ENCODE results near the gene PIAS4.

The PIAS4 gene

DNA sequence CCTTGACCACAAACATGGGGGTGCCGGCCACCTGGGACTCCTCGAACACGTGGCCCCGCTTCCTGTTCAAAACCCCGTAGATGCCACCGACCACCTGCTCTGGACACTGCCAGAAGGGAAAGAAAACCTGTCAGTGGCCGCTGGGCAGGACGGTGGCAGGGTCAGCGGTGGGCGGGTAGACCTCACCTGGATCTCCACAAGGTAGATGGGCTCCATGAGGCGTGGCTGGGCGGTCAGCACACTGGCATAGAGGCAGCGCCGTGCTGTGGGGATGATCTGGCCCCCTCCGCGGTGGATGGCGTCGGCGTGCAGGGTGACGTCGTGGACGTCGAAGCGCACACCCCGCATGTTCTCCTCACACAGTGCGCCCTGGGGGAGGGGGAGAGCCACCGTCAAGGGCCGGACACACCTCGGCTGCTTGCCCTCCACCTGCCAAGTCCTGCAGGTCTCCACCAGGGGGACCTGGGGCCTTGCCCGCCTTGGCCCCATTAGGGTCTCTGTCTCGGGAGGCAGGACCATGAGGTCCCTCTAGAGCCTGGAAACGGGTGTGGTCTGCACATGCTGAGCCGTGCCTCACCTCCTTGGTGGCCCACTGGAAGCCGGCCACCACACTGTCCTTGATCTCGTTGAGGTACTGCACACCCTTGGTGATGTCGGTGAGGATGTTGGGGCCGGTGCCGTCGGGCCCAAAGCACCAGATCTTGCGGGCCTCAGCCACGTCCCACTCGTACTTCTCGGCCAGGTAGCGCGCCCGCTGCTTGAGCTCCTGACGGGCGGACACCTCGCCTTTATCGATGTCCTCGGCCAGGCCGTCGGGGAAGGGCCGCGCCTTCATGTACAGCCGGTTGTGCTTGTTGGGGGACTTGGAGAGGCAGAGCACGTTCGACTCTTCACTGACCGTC lies 30.0 kb upstream of the PIAS4 start:
- no peak for DNase-seq (ENCODE audit: low spot score)

DNA sequence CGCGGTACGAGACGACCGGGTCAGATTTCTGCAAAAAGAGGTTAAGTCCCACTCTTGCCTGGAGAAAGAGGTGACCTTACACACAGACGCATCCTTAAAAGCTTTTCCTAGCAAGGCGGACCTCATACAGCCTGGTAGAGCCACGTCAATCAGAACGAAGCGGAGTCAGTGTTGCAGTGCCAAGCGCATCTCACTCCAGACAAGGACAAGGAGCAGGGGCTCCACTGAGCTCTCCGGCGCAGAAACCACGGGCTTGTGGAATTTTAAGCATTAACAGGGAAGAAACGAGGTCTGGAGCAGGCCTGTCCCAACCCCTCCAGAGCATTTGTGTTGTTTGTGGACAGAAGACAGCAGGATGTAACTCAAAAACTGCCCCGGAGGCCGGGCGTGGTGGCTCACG lies 29.4 kb upstream of the PIAS4 start:
- no peak for DNase-seq (ENCODE audit: low spot score)

DNA sequence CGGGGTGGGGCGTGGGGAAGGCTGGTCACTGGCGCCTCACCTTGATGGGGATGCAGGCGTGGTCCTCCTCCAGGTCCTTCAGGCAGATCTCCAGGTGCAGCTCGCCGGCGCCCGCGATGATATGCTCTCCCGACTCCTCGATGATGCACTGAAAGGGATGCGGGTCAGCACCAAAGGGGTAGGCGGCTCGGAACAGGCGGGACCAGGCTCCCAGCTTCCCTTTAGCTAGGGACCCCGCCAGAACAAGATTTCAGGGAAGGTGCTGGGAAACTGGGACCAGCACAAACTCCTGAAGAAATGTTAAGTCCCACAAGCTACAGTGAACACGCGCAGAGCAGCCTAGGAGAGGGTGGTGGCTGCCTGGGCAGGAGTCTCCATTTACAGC lies 28.3 kb upstream of the PIAS4 start:
- no peak for DNase-seq (ENCODE audit: low spot score)

DNA sequence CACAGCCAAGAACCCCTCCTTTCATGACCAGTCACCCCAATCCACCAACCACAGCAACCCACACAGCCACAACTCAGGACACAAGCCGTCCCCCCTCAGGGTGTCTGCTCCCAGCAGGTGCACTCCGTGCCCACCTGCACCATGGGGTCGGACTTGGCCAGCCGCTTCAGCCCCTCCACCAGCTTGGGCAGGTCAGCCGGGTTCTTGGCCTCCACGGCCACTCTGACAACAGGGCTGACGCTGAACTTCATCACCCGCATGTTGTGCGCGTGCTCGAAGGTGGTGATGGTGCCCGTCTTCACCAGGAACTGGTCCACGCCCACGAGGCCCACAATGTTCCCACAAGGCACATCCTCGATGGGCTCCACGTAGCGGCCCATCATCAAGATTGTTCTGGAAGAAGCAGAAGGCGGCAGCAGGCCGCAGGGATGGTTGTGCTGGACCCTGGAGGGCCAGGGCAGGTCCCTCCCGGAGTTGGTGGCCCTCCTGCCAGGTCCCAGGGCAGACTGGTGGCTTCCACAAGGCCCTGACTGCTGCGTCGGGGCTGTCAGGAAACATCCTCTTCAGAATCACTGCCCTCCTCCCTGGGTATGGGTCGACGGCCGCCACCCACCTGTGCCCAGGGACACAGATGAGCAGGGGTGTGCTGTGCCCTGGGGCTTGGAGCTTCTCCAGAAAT lies 27.7 kb upstream of the PIAS4 start:
- DNase-seq (ENCODE audit: low spot score), result no peak

DNA sequence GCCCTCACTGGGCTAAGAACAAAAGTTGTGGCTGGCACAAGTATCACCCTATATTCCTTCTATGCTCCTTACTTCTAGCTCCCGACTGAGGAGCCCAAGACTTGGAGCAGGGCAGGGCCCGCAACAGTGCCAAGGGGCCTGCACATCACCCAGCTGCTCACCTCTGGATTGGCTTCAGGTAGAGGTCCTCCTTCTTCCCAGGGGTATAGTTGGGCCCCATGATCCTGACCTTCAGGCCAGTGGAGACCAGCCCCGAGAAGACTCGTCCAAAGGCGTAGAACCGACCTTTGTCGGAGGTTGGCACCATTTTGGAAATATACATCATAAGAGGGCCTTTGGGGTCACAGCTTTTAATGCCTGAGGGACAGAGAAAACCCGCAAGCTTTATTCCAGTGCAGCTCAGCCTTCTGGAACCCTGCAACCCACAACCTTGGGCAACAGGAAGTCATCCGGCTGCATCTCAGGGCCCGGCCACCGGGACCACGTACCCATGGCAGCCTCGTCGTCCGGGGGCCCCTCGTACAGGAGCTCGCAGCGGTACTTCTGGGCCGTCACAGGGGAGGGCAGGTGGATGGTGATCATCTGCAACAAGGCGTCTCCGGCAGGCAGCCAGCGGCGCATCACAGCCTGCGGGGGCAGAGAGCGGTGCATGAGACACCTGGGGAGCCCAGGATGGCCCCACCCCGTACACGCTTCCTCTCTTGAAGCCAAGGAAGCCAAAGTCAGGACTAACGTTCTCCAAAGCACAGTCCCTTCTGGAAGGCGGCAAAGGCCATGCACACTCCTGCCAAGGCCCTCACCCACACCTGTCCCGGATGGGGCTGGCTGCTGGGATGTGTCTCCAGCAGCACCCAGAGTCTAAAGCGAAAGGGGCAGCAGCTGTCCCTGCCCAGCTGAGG lies 26.9 kb upstream of the PIAS4 start:
- DNase-seq (ENCODE audit: low spot score), result no peak

DNA sequence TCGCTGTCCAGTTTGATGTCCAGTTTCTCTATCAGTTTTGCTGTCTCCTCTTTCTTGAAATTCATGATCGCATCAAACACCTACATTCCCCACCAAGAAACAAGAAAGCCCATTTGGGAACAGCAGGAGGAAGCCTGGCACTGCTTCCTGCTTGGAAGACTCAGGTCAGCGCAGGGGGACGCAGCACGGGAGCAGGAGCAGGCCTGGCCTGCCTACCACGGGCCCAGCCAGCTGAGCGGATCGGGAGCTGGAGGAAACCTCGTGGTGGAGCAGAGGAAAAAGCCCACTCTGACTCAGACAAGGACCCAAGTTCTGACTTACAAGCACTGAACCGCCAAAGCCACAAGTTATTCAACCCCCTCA lies 26.2 kb upstream of the PIAS4 start:
- DNase-seq (ENCODE audit: low spot score), result no peak

DNA sequence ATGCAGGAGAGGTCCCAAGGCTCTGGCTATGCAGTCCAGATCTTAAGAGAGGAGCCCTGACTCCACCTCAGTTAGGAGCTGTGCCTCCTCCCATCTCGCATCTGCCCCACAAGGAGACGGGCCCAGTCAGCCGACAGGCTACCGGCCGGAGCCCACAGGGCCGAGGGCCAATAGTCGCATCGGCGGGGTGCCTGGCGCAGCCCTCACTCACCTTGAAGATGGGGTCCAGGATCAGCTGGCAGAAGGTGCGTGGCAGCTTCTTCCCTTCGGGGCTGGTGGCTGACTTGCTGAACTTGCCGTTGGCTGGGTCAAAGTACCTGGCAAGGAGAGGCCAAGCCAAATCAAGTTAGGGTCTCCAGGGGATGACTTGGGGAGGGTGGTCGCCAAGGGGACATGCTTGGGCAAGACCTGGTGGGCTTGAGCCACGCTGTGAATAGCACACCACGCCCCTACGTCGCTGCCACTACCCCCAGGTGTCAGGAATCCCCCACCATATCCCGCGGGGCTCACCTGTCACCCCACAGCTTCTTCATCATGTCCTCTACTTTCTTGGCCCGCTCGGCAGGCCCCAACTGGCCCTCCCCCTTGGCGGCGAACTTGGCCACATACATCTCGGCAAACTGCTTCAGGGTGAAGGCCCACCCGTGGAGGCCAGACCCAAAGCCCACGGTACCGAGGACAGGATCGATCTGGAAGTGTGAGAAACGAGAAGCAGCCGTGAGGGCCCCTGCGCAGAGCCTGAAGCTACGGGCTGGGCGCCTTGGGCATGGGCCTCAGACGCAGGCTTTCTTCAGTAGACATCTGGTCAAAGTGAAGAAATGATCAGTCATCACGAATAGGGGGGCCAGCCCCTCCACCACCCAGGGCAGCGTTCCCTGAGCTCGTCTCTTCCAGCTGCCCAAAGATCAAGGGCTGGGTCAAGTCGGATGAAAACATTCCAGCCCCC lies 25.5 kb upstream of the PIAS4 start:
- DNase-seq (ENCODE audit: low spot score), result no peak

DNA sequence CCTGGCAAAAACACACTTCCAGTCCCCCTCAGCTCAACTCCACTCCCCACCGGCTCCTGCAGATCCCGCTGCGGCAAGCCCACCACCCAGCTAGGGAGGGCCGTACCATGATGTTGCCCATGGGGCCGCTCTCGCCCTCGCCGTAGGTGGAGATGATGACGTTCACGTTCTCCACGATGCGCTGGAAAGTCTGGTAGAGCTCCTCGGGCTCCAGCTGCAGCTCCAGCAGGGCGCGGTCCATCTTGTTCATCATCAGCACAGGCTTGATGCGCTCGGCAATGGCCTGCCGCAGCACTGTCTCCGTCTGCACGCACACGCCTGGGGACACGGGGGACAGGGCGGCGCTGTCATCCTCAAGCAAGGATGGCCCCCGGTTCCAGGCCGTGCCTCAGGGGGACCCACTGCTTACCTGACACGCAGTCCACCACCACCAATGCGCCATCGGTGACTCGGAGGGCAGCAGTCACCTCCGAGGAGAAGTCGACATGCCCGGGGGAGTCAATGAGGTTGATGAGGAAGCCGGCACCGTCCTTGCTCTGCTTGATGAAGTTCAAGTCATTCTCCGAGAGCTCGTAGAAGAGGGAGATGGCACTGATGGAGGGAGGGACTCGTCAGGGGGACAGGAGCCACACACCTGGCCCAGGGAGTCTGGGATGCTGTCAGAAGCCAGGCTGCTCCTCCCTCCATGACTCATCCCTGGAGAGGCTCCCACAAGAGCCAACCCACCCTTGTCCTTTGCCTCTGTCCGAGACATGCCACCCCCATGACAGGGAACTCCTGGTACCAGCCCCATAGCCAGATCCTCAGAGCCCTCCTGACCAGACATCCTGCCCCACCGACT lies 24.6 kb upstream of the PIAS4 start:
- DNase-seq (ENCODE audit: low spot score), result no peak

DNA sequence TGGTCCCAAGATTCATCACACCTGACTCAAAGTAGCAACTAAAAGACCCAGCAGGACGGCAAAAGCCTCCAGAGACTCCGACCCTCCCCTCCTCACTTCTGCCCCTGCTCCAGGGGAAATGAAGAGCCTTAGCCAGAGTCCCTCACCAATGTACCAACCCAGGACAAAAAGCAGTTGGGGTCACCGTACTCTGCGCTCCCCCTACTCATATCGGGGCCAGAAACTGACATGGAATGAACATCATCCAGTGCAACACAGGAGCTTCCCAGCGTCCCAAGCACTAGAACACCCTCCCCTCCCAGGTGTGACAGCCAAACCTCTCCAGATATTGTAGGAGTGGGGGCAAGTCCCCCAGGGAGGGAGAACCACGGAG lies 24.0 kb upstream of the PIAS4 start:
- DNase-seq (ENCODE audit: low spot score), result no peak

DNA sequence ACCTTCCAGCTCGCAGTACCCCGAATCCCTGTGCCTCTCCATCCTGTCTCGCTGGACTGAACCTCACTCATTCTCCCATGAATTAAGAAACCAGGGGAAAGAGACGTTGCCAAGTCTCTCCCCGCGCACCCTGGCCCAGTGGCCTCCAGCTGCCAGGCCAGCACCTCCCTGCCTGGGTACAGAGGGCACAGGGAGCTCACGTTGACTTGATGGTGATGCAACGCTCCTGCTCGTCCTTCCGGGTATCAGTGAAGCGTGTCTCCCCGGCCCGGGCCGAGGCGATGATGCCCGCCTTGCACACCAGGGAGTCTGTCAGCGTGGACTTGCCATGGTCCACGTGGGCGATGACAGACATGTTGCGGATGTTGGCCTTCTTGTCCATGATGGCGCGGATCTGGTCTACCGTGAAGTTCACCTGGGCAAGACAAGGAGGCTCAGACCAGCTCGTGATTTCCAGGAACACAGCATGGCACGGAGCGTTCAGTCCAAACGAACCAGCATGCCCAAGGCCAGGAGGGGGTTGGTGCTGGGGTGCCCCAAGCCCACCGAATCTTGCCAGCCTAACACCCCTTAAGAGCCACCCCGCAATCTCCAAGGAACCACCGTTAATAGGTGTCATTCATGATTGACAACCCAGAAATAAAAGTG lies 23.5 kb upstream of the PIAS4 start:
- peak; percentile 18 for DNase-seq (ENCODE audit: low spot score)

DNA sequence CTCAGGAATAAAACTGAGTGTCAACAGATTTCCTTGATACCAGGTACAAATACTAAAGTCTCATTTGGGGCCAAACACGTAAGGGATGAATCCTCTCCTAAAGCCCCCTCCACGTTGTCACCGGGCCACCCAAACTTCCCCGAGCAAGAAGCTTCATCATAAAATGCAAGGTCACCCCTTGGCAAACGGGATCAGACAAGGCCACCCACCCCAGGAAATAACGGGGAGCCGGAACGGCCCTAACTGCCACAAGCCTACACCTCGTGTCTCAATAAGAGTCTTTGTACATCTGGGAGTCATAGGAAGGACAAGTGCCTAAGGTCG lies 23.0 kb upstream of the PIAS4 start:
- DNase-seq (ENCODE audit: low spot score), result no peak

DNA sequence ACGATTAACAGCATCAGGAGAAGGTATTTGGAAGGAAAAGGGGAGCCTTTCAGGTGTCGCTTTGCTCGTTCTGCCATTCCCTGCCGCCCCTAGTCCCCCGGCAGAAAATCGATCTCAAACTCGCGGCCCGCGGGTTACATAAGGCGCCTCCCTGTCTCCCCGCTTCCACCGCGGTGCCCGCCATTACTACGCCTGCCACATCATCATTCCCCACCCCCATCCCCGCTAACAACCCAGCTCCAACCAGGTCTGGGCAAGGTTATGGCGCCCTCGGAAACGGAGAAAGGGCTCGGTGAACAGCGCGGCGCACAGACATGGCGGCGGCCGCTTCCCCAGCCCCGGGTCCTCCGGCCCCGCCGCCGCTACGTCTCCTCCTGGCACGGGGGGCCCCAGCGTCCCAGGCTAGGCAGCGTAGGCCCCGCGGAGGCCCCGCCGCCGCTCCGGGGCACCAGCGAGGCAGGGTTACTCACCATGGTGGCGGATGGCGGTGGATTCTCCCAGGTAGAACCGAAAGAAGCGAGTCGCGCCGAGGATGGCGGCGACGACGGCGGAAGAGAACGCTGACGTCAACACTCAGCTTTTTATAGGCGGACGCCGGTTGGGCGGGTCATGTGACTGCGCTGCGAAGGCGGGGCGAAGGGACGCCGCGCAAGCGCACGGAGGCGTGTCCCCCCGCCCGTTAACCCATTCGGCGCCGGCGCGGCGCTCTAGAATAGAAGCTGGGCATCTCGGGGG lies 22.5 kb upstream of the PIAS4 start, which contains the start of gene EEF2:
Gene EEF2 (minus strand): TSS at position 556 of the 735 bp plus-strand sequence. CDS start 83 bp downstream, at position 473.
- DNase-seq (ENCODE audit: low spot score), result peak; percentile 97

DNA sequence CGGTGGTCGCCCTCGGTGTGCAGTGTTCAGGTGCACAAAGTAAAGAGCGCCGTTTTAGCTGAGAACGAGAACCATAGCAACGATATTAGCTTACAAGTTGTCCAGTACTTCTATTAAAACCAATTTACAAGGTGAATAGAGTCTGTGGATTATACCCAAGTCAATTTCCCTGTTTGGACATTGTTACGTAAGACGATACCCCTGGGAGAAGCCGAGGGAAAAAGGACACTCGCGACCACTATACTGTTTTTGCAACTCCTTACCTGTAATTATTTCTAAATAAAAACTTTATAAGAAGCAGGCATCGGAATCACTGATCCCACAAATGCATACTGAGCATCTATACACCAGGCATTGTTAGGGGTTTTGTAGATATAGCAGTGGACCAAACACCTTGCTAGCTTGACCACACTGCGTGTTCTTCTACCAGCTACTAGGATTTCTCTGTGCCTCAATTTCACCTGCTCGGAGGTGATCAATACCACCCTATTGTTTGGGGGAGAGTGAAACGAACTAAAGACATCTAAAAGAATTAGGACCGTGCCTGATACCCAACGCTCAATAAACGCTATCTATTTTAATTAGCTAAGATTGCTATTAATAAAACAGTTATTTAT lies 21.8 kb upstream of the PIAS4 start:
- DNase-seq (ENCODE audit: low spot score), result no peak

DNA sequence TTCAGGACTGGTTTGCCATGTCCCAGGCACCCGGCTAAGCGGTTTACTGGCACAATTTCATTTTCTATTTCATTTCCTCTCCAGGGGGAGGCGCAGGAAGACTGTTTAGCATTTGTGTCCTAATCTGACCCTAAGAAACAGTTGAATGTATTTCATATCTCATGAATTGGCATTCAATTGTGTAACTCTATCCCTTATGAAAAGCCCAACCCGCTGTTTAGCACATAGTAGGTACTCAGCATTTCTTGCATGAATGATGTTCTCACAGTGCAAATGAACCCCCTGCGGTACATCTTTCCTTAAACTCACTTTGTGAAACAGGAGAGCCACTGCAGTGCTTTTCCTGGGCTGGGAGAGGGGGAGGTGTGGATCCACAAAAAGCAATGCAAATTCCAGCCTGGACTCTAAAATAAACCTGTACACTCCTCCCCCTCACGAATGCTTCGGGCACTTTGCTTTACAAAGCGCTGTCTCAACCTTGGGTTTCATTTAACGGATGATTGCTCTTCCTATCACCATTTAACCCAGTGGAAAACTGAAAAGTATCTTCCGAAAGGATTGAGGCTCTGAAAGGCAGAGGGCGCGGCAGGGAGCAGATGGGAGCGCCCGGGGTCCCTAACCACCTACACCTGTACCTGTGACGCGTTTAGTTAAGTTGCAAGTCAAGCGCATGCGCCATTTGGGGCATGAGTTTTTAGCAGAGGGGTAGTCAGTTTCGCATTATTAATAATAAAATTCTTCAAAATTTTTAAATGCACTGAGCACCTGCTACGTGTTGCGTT lies 21.1 kb upstream of the PIAS4 start:
- DNase-seq (ENCODE audit: low spot score), result peak; percentile 89

DNA sequence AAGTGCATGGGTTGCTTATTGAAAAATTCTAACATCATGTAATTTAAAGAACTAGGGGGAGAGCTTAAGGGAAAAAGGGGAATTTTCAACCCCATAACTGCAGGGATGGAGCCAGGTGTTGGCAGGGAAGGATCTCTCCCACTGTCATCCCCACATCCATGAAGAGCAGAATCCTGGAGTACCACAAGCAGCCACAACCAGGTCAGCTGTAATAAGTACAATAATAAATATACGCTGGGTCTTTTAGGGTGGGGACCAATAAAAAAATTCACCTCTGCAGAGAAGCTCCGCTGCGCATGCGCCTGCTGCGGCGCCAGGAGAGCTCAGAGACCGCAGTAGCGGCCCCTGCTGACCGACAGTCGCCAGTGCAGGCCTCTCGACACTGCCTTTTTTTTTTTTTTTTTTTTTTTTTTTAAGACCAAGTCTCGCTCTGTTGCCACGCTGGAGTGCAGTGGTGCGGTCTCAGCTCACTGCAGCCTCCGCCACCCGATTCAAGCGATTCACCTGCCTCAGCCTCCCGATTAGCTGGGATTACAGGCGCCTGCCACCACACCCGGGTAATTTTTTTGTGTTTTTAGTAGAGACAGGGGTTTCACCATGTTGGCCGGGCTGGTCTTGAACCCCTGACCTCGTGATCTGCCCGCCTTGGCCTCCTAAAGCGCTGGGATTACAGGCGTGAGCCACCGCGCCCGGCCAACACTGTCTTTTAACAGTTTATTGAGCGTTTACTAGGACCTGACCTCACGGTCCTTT lies 19.7 kb upstream of the PIAS4 start:
- peak; percentile 96 for DNase-seq (ENCODE audit: low spot score)

DNA sequence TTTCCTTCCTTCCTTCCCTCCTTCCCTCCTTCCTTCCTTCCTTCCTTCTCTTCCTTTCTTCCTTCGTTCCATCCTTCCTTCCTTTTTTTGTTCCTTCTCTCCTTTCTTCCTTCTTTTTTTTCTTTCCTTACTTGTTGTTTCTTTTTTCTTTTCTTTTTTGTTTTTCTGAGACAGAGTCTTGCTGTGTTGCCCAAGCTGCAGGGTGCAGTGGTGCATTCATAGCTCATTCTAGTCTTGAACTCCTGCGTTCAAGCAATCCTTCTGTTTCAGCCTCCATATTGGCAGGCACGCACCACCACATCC lies 16.8 kb upstream of the PIAS4 start:
- DNase-seq (ENCODE audit: low spot score), result no peak

DNA sequence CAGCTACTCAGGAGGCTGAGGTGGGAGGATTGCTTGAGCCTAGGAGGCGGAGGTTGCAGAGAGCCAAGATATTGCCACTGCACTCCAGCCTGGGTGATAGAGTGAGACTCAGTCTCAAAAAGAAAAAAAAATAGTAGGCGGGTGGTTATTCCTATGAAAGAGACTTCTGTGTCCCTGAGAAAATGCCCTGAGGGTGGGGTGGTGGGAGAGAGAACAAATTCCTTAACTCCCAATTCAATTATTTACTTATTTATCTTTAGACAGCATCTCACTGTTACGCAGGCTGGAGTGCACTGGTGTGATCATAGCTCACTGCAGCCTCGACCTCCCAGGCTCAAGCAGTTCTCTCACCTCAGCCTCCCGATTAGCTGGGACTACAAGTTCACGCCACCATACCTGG lies 11.9 kb upstream of the PIAS4 start:
- DNase-seq (ENCODE audit: low spot score), result no peak

Measured in hematopoietic multipotent progenitor cell treated with erythropoietin and hydrocortisone succinate and interleukin-3 and kit ligand, for 17 days (in vitro differentiated cells).